NB4 (cell line): Measurements from ENCODE around the gene RAB1A.

Experiments used
- POLR2A ChIP-seq: IDR thresholded peaks from 2 replicates; pipeline ENCODE4 v1.6.1; 2011; ENCODE audit warnings: mild to moderate bottlenecking; ENCODE audit not compliant: insufficient read length; ENCODE audit errors: extremely low read depth
- TF ChIP-seq, protein P1 (sequence below): IDR thresholded peaks from one replicate; pipeline ENCODE4 v1.5.1; 2012; ENCODE audit warnings: low read depth, low read length
- TF ChIP-seq, protein P2 (sequence below): IDR thresholded peaks from 2 replicates; pipeline ENCODE4 v1.6.1; 2011; ENCODE audit warnings: low read depth, low read length

DNA sequence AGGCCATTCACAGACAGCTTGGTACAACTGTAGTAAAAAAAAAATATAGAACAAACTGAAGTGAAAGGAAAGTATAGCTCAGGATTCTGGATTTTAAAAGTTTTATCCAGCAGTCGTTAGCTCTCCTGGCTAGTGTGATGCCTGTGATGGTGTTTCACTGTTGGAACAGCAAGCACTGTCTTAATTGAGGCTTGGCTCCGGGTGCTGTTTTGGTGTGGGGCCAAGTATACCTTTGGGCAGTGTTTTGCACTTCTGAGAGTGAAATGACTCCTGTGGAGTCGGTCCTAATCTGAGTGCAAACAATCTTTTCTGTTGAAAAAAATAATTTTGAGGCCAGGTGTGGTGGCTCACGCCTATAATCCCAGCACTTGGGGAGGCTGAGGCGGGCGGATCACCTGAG is 28.7 kb upstream of the RAB1A start:
- TF ChIP-seq, protein P1, sequence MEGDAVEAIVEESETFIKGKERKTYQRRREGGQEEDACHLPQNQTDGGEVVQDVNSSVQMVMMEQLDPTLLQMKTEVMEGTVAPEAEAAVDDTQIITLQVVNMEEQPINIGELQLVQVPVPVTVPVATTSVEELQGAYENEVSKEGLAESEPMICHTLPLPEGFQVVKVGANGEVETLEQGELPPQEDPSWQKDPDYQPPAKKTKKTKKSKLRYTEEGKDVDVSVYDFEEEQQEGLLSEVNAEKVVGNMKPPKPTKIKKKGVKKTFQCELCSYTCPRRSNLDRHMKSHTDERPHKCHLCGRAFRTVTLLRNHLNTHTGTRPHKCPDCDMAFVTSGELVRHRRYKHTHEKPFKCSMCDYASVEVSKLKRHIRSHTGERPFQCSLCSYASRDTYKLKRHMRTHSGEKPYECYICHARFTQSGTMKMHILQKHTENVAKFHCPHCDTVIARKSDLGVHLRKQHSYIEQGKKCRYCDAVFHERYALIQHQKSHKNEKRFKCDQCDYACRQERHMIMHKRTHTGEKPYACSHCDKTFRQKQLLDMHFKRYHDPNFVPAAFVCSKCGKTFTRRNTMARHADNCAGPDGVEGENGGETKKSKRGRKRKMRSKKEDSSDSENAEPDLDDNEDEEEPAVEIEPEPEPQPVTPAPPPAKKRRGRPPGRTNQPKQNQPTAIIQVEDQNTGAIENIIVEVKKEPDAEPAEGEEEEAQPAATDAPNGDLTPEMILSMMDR: no peak
- TF ChIP-seq POLR2A: no peak
- TF ChIP-seq, protein P2, sequence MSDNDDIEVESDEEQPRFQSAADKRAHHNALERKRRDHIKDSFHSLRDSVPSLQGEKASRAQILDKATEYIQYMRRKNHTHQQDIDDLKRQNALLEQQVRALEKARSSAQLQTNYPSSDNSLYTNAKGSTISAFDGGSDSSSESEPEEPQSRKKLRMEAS: no peak
